AG09319 (cell line): Measurements from ENCODE around the gene SYN1.

Experiments
- DNase-seq: peaks from one replicate; pipeline ENCODE4 v3.0.0-alpha.2; 2010; ENCODE audit warnings: low read depth; ENCODE audit errors: extremely low read depth
- TF ChIP-seq, protein P1 (sequence below): IDR thresholded peaks from 2 replicates; pipeline ENCODE4 v1.5.1; 2011; ENCODE audit warnings: low read depth, mild to moderate bottlenecking, inconsistent platforms, low read length, moderate library complexity

SYN1 gene

GRCh38 chrX:47645530-47645929, 25.9 kb upstream of the SYN1 start:
- DNase-seq: no peak
- TF ChIP-seq, protein P1, sequence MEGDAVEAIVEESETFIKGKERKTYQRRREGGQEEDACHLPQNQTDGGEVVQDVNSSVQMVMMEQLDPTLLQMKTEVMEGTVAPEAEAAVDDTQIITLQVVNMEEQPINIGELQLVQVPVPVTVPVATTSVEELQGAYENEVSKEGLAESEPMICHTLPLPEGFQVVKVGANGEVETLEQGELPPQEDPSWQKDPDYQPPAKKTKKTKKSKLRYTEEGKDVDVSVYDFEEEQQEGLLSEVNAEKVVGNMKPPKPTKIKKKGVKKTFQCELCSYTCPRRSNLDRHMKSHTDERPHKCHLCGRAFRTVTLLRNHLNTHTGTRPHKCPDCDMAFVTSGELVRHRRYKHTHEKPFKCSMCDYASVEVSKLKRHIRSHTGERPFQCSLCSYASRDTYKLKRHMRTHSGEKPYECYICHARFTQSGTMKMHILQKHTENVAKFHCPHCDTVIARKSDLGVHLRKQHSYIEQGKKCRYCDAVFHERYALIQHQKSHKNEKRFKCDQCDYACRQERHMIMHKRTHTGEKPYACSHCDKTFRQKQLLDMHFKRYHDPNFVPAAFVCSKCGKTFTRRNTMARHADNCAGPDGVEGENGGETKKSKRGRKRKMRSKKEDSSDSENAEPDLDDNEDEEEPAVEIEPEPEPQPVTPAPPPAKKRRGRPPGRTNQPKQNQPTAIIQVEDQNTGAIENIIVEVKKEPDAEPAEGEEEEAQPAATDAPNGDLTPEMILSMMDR: no peak

DNA sequence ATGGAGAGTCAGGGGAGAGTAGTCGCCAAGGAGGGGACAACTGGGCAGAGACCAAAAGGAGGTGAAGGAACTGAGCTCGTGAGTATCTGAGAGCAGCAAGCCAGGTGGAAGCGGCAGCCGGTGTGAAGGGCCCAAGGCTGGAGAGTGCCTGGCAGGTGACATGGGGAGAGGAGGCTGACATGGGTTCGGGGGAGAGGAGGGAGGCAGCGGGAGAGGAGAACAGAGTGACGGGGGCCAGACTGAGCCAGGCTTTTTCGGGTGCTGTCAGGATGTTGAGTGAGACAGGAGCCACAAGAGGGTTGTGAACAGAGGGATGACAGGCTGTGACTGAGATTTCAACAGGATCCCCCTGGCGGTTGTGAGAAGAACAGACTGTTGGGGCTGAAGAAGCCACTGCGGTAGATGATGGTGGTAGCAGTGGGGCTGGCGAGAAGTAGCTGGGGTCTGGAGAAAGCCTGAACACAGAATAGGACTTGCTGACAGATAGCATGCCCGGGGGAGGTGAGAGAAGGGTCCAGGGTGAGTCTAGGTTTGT, 25.0 kb upstream of the SYN1 start:
- TF ChIP-seq, protein P1: peak; percentile 40
- no peak for DNase-seq

GRCh38 chrX:47643926-47644325, 24.3 kb upstream of the SYN1 start:
- TF ChIP-seq, protein P1: peak; percentile 41
- DNase-seq: no peak

DNA sequence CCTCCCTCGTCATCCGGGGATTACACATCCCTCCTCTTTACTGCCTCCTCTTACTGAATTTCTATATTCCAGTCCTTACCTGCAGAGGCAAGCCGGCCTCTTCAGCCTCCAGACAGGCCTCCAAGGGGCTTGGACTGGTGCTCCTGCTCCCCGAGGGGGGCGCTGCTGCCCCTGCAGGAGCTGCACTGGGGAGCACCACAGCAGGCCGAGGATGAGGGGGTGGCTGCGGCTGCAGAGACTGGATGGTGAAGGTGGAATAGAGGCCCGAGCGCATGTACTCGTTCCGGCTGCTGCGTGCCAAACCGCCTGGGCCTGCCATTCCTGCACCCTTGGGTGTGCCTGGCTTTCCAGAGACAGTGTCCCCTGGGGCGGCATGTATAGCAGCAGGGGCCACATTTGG, 19.2 kb upstream of the SYN1 start:
- TF ChIP-seq, protein P1: no peak
- no peak for DNase-seq

GRCh38 chrX:47637546-47638195, 18.0 kb upstream of the SYN1 start:
- TF ChIP-seq, protein P1: no peak
- DNase-seq: no peak

DNA sequence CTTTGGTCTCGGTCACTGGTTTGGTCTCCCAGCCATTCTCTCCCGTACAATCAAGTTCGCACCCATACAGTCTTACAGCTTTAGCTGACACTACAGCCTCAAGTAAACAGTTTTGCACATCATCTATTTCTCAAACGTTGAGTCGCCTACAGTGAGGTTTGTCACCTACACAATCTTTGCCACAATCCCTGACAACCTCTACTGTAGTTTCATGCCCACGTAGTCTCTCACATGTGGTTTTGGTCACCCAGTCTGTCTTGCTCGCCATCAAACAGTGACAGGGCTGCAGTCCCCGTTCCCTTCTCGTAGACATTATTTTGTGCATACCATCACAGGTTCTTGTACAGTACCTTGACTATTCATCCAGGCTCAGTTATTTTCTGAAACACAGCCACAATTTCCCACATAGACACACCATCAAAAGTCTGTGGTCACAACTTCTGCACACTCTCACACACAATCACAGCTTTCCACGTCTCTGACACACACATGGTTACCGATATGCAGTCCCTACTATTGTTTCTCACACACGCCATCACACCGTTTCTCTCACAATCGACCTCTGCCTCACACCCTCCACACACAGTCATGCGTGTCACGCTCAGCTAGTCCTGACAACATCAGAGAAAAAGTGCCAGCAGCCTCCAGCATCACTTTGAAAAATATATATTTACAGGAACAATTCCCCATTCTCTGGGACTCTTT, 15.4 kb upstream of the SYN1 start:
- TF ChIP-seq, protein P1: no peak
- DNase-seq: no peak
